GM06990 (cell line): ENCODE measurements around the gene OLFML2A.

Source experiments
- DNase-seq: peaks from one replicate; pipeline ENCODE4 v3.0.0-alpha.2; 2011; ENCODE audit not compliant: insufficient read length; ENCODE audit errors: extremely low read depth
- H3K27me3 ChIP-seq: replicated peaks from 2 replicates; pipeline ENCODE4 v1.6.0; 2011; ENCODE audit warnings: low read length; ENCODE audit not compliant: control insufficient read depth, insufficient read depth
- H3K36me3 ChIP-seq: 2 replicates; pipeline ENCODE4 v1.5.1; 2011; ENCODE audit warnings: low read length; ENCODE audit not compliant: control insufficient read depth, insufficient read depth
- H3K4me3 ChIP-seq: replicated peaks from 2 replicates; pipeline ENCODE4 v1.5.1; 2011; ENCODE audit warnings: low read depth, mild to moderate bottlenecking, control low read depth, low read length
- TF ChIP-seq, protein P1 (sequence below): IDR thresholded peaks from 2 replicates; pipeline ENCODE4 v1.5.1; 2011; ENCODE audit warnings: low read length, control low read depth, mild to moderate bottlenecking, inconsistent platforms; ENCODE audit not compliant: insufficient read depth, poor library complexity, severe bottlenecking

The OLFML2A gene

DNA sequence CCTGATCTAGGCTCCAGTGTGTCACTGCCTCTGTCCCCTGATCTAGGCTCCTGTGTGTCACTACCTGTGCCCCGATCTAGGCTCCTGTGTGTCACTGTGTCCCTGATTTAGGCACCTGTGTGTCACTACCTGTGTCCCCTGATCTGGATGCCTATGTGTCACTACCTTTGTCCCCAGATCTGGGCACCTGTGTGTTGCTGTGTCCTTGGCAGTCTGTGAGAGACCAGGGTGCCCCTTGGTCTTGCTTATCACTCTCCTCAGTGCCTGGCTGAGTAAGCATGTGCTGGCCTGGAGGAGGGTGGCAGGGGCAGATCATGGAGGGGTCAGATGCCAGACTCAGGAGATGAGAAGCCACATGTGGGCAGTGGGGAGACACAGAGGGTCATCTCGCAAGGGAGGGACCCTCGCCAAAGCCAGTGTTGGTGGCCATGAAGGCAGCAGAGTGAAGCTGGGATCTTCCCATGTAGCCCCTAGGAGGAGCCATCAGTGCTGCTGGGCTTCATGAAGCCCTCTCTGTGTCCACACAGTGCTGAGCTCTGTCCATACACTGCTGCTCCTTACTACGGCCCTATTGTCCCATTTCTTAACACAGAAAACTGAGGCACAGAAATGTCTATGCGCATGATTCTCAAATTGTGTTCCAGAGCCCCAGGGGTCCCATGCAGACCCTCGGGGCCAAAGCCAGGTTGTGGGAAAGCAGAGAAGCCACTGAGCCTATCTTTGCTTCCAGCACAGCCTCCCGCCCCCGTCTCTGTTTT lies 15.5 kb downstream of the OLFML2A start:
- no peaks in the 10 kb centered on the region for H3K36me3 ChIP-seq

DNA sequence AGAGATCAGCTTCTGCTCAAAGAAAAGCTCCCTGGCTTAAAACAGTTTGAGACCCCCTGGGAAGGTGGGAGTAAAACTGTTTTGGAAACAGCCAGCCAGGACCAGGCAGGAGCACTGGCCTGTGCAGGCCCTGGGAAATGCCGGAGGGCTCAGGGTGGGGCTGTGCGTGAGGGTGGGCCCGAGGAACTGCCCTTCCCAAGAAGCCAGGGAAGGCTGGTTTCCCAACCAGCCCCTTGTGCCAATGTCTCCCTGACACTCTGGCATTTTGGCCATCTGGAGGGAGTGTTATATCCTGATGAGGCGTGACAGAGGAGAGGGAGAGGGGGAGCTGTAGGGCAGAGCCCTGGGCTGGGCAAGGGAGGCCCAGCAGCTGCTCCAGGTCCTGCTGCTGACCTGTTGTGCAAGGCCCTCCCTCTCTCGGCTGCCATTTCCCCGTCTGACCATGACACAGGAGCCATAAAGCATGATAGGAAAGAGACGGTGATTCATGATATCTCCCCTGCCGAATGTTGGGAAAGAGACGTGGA lies 16.1 kb downstream of the OLFML2A start:
- Histone ChIP-seq H3K27me3 (no peaks in the 10 kb centered on the region), H3K36me3 (no peaks in the 10 kb centered on the region), H3K4me3 (no peak overlapping the region)
- DNase-seq: no peak
- TF ChIP-seq, protein P1, sequence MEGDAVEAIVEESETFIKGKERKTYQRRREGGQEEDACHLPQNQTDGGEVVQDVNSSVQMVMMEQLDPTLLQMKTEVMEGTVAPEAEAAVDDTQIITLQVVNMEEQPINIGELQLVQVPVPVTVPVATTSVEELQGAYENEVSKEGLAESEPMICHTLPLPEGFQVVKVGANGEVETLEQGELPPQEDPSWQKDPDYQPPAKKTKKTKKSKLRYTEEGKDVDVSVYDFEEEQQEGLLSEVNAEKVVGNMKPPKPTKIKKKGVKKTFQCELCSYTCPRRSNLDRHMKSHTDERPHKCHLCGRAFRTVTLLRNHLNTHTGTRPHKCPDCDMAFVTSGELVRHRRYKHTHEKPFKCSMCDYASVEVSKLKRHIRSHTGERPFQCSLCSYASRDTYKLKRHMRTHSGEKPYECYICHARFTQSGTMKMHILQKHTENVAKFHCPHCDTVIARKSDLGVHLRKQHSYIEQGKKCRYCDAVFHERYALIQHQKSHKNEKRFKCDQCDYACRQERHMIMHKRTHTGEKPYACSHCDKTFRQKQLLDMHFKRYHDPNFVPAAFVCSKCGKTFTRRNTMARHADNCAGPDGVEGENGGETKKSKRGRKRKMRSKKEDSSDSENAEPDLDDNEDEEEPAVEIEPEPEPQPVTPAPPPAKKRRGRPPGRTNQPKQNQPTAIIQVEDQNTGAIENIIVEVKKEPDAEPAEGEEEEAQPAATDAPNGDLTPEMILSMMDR: no peak

More for the DNA sequence above, 15.5 kb downstream of the OLFML2A start:
- TF ChIP-seq, protein P1: no peak
- Histone ChIP-seq H3K27me3 (no peaks in the 10 kb centered on the region), H3K4me3 (no peak overlapping the region)
- DNase-seq: no peak

DNA sequence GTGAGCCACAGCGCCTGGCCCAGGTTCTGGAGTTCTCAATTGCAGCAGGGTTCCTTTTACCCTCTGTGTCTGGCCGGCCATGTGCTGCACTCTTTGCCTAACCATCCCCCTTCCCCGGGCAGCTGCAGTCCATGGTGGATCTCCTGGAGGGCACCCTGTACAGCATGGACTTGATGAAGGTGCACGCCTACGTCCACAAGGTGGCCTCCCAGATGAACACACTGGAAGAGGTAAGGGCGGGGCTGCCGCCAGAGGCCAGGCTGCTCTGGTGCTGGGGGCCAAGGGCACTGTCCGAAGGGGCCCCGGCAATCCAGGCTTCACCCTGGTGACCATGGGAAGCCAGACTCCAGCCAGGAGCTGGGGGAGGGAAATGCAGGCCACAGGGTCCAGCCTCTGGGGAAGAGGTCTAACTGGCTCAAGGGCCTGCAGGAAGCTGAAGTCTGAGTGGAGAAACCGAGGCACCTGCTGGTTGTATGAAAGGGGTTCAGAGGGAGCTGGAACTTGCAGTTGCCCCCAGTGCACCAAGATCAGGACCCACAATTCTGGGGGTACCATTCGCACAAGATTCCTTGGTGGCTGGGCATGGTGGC lies 18.1 kb downstream of the OLFML2A start:
- Histone ChIP-seq H3K36me3 (no peaks in the 10 kb centered on the region), H3K4me3 (no peak overlapping the region), H3K27me3 (no peaks in the 10 kb centered on the region)
- TF ChIP-seq, protein P1: no peak
- DNase-seq: no peak

DNA sequence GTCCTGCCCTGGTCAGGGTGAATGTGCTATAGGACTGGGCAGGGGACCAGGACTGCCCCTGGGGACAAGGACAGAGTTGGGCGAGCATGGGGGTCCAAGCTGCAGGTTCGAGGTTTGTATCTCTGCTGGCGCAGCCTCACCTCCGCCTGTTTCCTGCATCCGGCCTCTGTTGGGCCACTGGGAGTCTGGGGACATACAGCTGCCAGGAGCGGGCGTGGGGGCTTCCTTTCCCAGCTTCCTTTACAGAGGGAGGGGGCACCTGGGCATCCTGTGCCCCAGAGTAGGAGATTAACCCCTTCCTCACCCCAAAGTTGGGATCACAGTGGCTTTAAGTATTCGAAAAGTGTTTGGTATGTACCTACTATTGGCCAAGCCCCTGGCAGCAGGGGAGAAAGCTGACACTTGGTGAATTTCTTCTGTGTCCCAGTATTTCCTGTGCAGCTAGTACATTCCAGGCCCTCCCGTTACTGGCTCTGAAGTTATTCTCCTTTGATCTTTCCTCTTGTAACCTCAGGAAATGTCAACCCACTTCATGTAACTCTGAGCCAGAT lies 19.0 kb downstream of the OLFML2A start:
- Histone ChIP-seq H3K36me3 (no peaks in the 10 kb centered on the region), H3K27me3 (no peaks in the 10 kb centered on the region), H3K4me3 (no peak overlapping the region)
- TF ChIP-seq, protein P1: no peak
- no peak for DNase-seq

DNA sequence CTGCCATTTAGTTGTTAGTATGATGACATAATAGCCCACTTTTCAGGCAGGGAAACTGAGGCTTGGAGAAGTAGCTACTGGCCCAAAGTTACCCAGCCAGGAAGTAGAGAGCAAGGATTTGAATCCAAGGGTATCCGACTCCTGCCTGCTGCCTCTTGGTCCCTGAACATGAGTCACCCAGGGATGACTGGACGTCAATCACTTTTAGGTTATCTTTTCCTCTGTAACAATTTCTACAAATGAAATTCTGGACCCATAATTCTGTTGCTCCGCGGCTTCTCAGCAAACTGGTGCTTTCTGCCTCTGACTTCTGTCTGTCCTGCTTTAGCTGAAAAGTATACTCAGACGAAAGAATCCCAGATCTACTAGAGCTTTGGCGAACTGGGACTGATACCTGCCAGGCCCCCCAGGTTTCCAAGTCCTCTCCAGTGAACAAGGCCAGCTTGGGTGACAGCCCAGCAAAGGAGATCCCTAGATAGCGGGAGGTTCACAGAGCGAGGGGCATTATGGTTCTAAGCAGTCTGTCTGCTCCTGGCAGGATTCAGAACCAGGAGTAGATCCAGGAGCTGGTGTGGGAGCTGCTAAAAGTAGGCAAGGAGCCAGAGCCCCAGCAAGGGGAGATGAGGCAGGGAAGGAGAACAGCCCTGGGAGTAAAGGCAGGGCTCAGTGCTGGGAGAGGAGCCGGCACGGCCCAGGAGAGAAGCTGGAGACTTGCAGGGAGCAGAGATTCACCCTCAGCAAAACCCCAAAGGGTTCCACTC lies 20.6 kb downstream of the OLFML2A start:
- DNase-seq: no peak
- no peaks in the 10 kb centered on the region for H3K36me3 ChIP-seq
- TF ChIP-seq, protein P1: no peak
- H3K4me3 ChIP-seq: no peak overlapping the region
- no peaks in the 10 kb centered on the region for H3K27me3 ChIP-seq
